Stimulated activated CD4-positive, alpha-beta T cell treated with anti-CD3 and anti-CD28 coated beads, Interleukin-12 subunit alpha, Interleukin-12 subunit beta, amount 100 ng/mL, for 48 hours (primary cell): ENCODE data around the gene OPTN.
"Not testable (repeated sequence)": the region's sequence is repeated elsewhere in the genome, so short reads cannot be mapped to it uniquely, and the experiment has no call there.

Source experiments
- DNase-seq, 3 donors: peaks; one replicate each; pipeline ENCODE4 v3.0.0-alpha.2; 2020; ENCODE audit warnings: low read depth in 2 of 3, low spot score in 1 of 3

OPTN gene

GRCh38 chr10:13089345-13089744 is 10.6 kb upstream of the OPTN start:
- no peak for DNase-seq

GRCh38 chr10:13090289-13090688 is 9.7 kb upstream of the OPTN start:
- no peak for DNase-seq

- DNase-seq: no peak
Observed at GRCh38 chr10:13091801-13092200, 8.2 kb upstream of the OPTN start.

GRCh38 chr10:13092291-13093102 is 7.5 kb upstream of the OPTN start:
- DNase-seq: no peak

GRCh38 chr10:13094082-13094481 is 5.9 kb upstream of the OPTN start:
- not testable (repeated sequence) for DNase-seq

- DNase-seq: no peak
Observed at GRCh38 chr10:13095094-13095493, 4.9 kb upstream of the OPTN start.

GRCh38 chr10:13095929-13096328 is 4.0 kb upstream of the OPTN start:
- DNase-seq: no peak

GRCh38 chr10:13099144-13099665 is 758 bp upstream of the OPTN start:
- peak; percentile 13 to 40 (median 38) for DNase-seq

- DNase-seq: peak in 2 of 3 donors; percentile 16 to 19
Observed at GRCh38 chr10:13100349-13101294, 659 bp downstream of the OPTN start.

GRCh38 chr10:13102002-13102794 is 2.2 kb downstream of the OPTN start:
- no peak for DNase-seq

- no peak for DNase-seq
Observed at GRCh38 chr10:13103554-13103953, 3.6 kb downstream of the OPTN start.

- DNase-seq: no peak
Observed at GRCh38 chr10:13104697-13105096, 4.7 kb downstream of the OPTN start.

GRCh38 chr10:13105184-13105583 is 5.2 kb downstream of the OPTN start:
- DNase-seq: no peak

GRCh38 chr10:13106387-13107045 is 6.6 kb downstream of the OPTN start:
- DNase-seq: no peak

GRCh38 chr10:13110908-13111307 is 10.9 kb downstream of the OPTN start:
- DNase-seq: no peak

- DNase-seq: no peak
Observed at GRCh38 chr10:13113544-13113943, 13.6 kb downstream of the OPTN start.

GRCh38 chr10:13115832-13116803 is 16.2 kb downstream of the OPTN start:
- no peak for DNase-seq

- DNase-seq: no peak
Observed at GRCh38 chr10:13117841-13118783, 18.1 kb downstream of the OPTN start.
